Esophagus (tissue), 2 donors: ENCODE measurements around the gene HCFC1R1. TPM values are rescaled to one million over a fixed set of nuclear protein-coding genes. Genes with fewer than 3 reads are reported as not detected.
A peak's percentile ranks its signal among the peaks of the same experiment; 100 is the strongest.

Source experiments
- H3K27ac ChIP-seq, 2 donors: one replicate each; pipeline ENCODE4 v1.5.1; 2013; ENCODE audit warnings: low read depth in 2 of 2, mild to moderate bottlenecking in 2 of 2, inconsistent platforms in 1 of 2, low read length in 1 of 2, moderate library complexity in 1 of 2
- H3K27me3 ChIP-seq, 2 donors: one replicate each; pipeline ENCODE4 v1.6.1; 2013; ENCODE audit warnings: low read length in 2 of 2, control low read depth in 1 of 2, mild to moderate bottlenecking in 1 of 2; ENCODE audit not compliant: insufficient read depth in 2 of 2, control insufficient read depth in 1 of 2
- H3K36me3 ChIP-seq, 2 donors: one replicate each; pipeline ENCODE4 v1.6.1; 2013; ENCODE audit warnings: low read length in 1 of 2; ENCODE audit not compliant: control insufficient read depth in 2 of 2, insufficient read depth in 2 of 2
- H3K4me1 ChIP-seq, 2 donors: one replicate each; pipeline ENCODE4 v1.6.1; 2013; ENCODE audit warnings: low read length in 1 of 2; ENCODE audit not compliant: control insufficient read depth in 2 of 2, insufficient read depth in 2 of 2
- H3K4me3 ChIP-seq, 2 donors: one replicate each; pipeline ENCODE4 v1.5.1; 2013; ENCODE audit warnings: low read length in 2 of 2, mild to moderate bottlenecking in 2 of 2, low read depth in 1 of 2, moderate library complexity in 1 of 2
- H3K9me3 ChIP-seq, 2 donors: one replicate each; pipeline ENCODE4 v1.6.1; 2013; ENCODE audit warnings: mild to moderate bottlenecking in 2 of 2, low read depth in 1 of 2, low read length in 1 of 2, moderate library complexity in 1 of 2; ENCODE audit not compliant: control insufficient read depth in 2 of 2, insufficient read depth in 1 of 2
- WGBS, 2 donors: extraction: QIAGEN DNeasy Blood & Tissue Kit; methylation state at CpG; one replicate each; pipeline ENCODE4 v1.1.7; 2013; 5-methylcytosine and 5-hydroxymethylcytosine counted together
- polyA plus RNA-seq, 2 donors: library from polyadenylated mRNA; stranded (reverse); fragments of 200-250 nt; gene quantifications; one replicate each; pipeline ENCODE4 v1.2.3, GENCODE V29; 2013
- donor health status: healthy with polysubstance abuse.
- donor health status: Bipolar disorder and iron deficiency.

HCFC1R1 gene
- polyA plus RNA-seq, 2 donors: 58.8 to 73.6 TPM

GRCh38 chr16:3021449-3022207 is 2.1 kb downstream of the HCFC1R1 start:
- no peaks in the 10 kb centered on the region for H3K27me3 ChIP-seq
- H3K36me3 ChIP-seq: peaks cover 5 to 12% of the 10 kb centered on the region in 2 donors
- H3K9me3 ChIP-seq: no peaks in the 10 kb centered on the region
- WGBS, 2 donors: 7 to 14% methylated on average over 21 to 25 of the region's 25 CpGs
- peak overlapping the region; percentile 67 to 69 for H3K4me3 ChIP-seq
- peak overlapping the region; percentile 96 to 98 for H3K27ac ChIP-seq
- H3K4me1 ChIP-seq: peaks cover 7 to 32% of the 10 kb centered on the region in 2 donors

- 1% methylated on average over 55 to 57 of the region's 57 CpGs for WGBS, 2 donors
- H3K27ac ChIP-seq: peak overlapping the region; percentile 96 to 98
- peak overlapping the region; percentile 67 to 69 for H3K4me3 ChIP-seq
- peaks cover 7 to 32% of the 10 kb centered on the region in 2 donors for H3K4me1 ChIP-seq
- H3K36me3 ChIP-seq: peaks cover 0 to 4% of the 10 kb centered on the region in 2 donors
- no peaks in the 10 kb centered on the region for H3K9me3 ChIP-seq
- H3K27me3 ChIP-seq: no peaks in the 10 kb centered on the region
Observed at GRCh38 chr16:3020604-3021448, 2.9 kb downstream of the HCFC1R1 start.

- WGBS, 2 donors: 0 to 1% methylated on average over 41 to 49 of the region's 49 CpGs
- peaks cover 7 to 32% of the 10 kb centered on the region in 2 donors for H3K4me1 ChIP-seq
Observed at GRCh38 chr16:3020247-3020603, 3.5 kb downstream of the HCFC1R1 start, which contains the start of gene TNFRSF12A. TNFRSF12A (plus strand) TSS chr16:3020368; CDS start chr16:3020398, 30 bp downstream.

DNA sequence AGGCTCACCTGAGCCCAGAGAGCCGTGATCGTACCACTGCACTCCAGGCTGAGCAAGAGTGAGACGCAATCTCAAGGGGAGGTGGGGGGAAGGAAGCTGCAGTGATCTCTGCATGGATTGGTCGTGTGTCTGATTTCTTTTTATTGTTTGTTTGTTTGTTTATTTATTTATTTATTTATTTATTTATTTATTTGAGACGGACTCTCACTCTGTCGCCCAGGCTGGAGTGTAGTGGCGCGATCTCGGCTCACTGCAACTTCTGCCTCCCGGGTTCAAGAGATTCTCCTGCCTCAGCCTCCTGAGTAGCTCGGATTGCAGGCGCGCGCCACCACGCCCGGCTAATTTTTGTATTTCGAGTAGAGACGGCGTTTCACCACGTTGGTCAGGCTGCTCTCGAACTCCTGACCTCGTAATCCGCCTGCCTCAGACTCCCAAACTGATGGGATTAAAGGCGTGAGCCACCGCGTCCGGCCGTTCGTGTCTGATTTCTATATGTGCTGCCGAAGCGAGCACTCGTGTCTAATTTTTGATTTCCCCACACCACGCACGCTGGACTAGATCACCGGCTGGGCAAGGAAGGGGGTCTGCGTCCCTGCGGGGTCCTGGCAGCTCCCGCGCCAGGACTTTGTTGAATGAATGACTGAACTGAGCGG is 4.0 kb downstream of the HCFC1R1 start:
- no peaks in the 10 kb centered on the region for H3K27me3 ChIP-seq
- H3K4me1 ChIP-seq: peaks cover 7 to 32% of the 10 kb centered on the region in 2 donors
- H3K4me3 ChIP-seq: peak overlapping the region; percentile 35 to 67
- no peaks in the 10 kb centered on the region for H3K36me3 ChIP-seq
- H3K27ac ChIP-seq: no peak overlapping the region
- WGBS, 2 donors: 29 to 30% methylated on average over 40 of the region's 40 CpGs
- no peaks in the 10 kb centered on the region for H3K9me3 ChIP-seq

More at GRCh38 chr16:3020247-3020603, 3.5 kb downstream of the HCFC1R1 start, which contains the start of gene TNFRSF12A:
- H3K4me3 ChIP-seq: peak within 1 kb of the TSS; percentile 67 to 69
- H3K27me3 ChIP-seq: no peaks in the 10 kb centered on the region
- no peaks in the 10 kb centered on the region for H3K36me3 ChIP-seq
- no peaks in the 10 kb centered on the region for H3K9me3 ChIP-seq
- H3K27ac ChIP-seq: peak within 1 kb of the TSS; percentile 96 to 98

- H3K36me3 ChIP-seq: no peaks in the 10 kb centered on the region
- WGBS, 2 donors: 13 to 14% methylated on average over 50 to 52 of the region's 52 CpGs
- peaks cover 3 to 23% of the 10 kb centered on the region in 2 donors for H3K4me1 ChIP-seq
- no peaks in the 10 kb centered on the region for H3K9me3 ChIP-seq
- no peak within 1 kb of the TSS for H3K4me3 ChIP-seq
- no peak within 1 kb of the TSS for H3K27ac ChIP-seq
- H3K27me3 ChIP-seq: no peaks in the 10 kb centered on the region
Observed at GRCh38 chr16:3017794-3018506, 5.8 kb downstream of the HCFC1R1 start, which contains the start of gene CLDN6. CLDN6 (minus strand) TSS chr16:3018183; CDS start chr16:3016021, 2,162 bp downstream.

DNA sequence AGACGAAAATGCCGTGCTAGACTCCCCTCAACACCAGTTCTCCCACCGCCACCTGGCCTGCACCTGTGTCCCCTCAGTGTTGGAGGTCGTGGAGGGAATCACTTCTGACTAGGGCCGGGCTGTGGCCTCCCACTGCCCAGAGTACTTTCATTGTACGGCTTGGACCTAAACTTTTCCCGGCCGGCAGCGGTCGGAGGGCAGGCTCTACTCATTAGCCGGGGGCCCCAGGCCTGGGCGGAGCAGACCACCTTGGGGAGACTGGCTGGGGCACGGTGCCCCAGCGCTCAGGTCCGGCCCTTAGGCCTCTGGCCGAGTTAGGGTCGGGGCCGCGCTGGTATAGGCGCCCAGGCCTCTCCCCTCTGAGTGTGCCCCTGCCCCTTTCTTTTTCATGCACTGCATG is 6.4 kb downstream of the HCFC1R1 start:
- Histone ChIP-seq H3K4me3 (no peak overlapping the region), H3K27ac (no peak overlapping the region), H3K4me1 (peaks cover 0 to 17% of the 10 kb centered on the region in 2 donors), H3K27me3 (no peaks in the 10 kb centered on the region), H3K9me3 (no peaks in the 10 kb centered on the region), H3K36me3 (no peaks in the 10 kb centered on the region)
- 68 to 76% methylated on average over 17 to 20 of the region's 20 CpGs for WGBS, 2 donors

DNA sequence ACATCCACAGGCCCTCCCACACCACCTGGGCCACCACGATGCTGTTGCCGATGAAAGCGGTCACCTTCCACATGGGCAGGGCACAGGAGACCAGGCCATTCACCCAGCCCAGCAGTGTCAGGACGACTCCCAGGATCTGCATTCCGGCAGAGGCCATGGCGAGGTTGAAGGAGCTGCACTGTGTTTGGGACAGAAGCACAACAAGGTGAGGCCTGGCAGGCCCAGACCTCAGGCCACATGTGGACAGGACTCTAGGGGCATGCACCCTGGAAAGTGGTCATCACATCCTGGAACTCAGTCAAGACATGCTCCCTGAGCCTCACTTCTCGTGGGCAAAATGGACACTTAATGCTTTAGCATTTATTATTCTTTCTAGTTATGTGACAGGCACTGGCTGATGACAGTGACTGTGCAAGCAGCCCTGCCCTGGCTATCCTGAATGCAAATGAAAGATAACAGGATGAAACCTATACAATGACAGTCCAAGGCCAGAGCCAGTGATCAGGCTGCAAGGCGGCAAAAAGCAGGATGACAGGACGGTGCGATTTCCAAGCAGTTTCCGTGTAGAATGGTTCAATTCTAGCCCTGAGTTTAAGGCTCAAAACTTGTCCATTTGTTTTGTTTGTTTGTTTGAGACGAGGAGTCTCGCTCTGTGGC is 7.7 kb downstream of the HCFC1R1 start:
- no peaks in the 10 kb centered on the region for H3K9me3 ChIP-seq
- peaks cover 0 to 4% of the 10 kb centered on the region in 2 donors for H3K27me3 ChIP-seq
- 85 to 86% methylated on average over 13 of the region's 13 CpGs for WGBS, 2 donors
- no peaks in the 10 kb centered on the region for H3K36me3 ChIP-seq
- no peak overlapping the region for H3K4me3 ChIP-seq
- no peak overlapping the region for H3K27ac ChIP-seq
- H3K4me1 ChIP-seq: peaks cover 0 to 6% of the 10 kb centered on the region in 2 donors

DNA sequence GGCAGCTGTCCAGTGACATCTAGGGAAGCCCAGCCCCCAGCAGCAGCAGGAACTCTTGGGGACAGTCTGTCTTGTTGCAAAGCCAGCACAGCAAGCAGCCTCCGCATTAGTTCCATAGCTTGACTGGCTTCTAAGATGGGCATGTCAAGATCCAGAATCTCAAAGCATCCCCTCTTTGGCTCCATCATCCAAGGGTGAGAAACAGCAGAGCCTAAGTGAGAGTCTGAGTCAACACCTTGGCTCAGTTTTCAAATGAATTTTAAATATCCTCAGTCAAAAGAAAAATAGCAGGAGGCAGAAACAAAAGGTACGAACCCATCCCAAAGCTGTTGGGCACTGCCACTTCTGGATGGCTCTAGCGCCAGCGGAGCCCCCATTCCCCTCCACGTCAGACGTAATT is 8.8 kb downstream of the HCFC1R1 start:
- no peaks in the 10 kb centered on the region for H3K36me3 ChIP-seq
- WGBS, 2 donors: 82 to 83% methylated on average over 6 of the region's 6 CpGs
- peaks cover 0 to 6% of the 10 kb centered on the region in 2 donors for H3K4me1 ChIP-seq
- no peak overlapping the region for H3K4me3 ChIP-seq
- H3K27me3 ChIP-seq: peaks cover 0 to 4% of the 10 kb centered on the region in 2 donors
- H3K27ac ChIP-seq: no peak overlapping the region
- no peaks in the 10 kb centered on the region for H3K9me3 ChIP-seq
